BLaER1 (cell line): ENCODE data around the gene CLEC2D.
A peak's percentile ranks its signal among the peaks of the same experiment; 100 is the strongest.
"Not testable (repeated sequence)": the region's sequence is repeated elsewhere in the genome, so short reads cannot be mapped to it uniquely, and the experiment has no call there.

Source experiments
- H3K27ac ChIP-seq: shearing (Covaris generic); formaldehyde crosslinking; 2 replicates; pipeline ENCODE4 v1.8.1; 2022
- H3K27me3 ChIP-seq: shearing (Covaris generic); formaldehyde crosslinking; 2 replicates; pipeline ENCODE4 v1.8.1; 2022
- H3K36me3 ChIP-seq: shearing (Covaris generic); formaldehyde crosslinking; 2 replicates; pipeline ENCODE4 v1.8.1; 2022
- H3K4me1 ChIP-seq: shearing (Covaris generic); formaldehyde crosslinking; 2 replicates; pipeline ENCODE4 v1.8.1; 2022
- H3K4me2 ChIP-seq: shearing (Covaris generic); formaldehyde crosslinking; 2 replicates; pipeline ENCODE4 v1.8.1; 2022
- H3K4me3 ChIP-seq: shearing (Covaris generic); formaldehyde crosslinking; 2 replicates; pipeline ENCODE4 v1.8.1; 2022
- H3K9ac ChIP-seq: shearing (Covaris generic); formaldehyde crosslinking; 2 replicates; pipeline ENCODE4 v1.8.1; 2022
- H3K9me3 ChIP-seq: shearing (Covaris generic); formaldehyde crosslinking; 2 replicates; pipeline ENCODE4 v1.8.1; 2022
- H4K20me1 ChIP-seq: shearing (Covaris generic); formaldehyde crosslinking; 2 replicates; pipeline ENCODE4 v1.8.1; 2022
- Cebpa-rat ChIP-seq: shearing (Covaris generic); IDR thresholded peaks from 2 replicates; pipeline ENCODE4 v1.8.1; 2022

CLEC2D gene

GRCh38 chr12:9640024-9640423 is 29.5 kb upstream of the CLEC2D start:
- Histone ChIP-seq H3K9me3 (peaks cover 27% of the 10 kb centered on the region), H3K9ac (no peak overlapping the region), H3K27ac (no peak overlapping the region), H4K20me1 (no peaks in the 10 kb centered on the region), H3K27me3 (no peaks in the 10 kb centered on the region), H3K4me1 (peaks cover 21% of the 10 kb centered on the region), H3K4me3 (no peak overlapping the region), H3K36me3 (0 out of 2 replicates have a peak, but pooled peaks cover 4% of the 10 kb centered on the region), H3K4me2 (no peak overlapping the region)
- no peak for TF ChIP-seq Cebpa-rat

GRCh38 chr12:9642606-9643265 is 26.8 kb upstream of the CLEC2D start:
- no peak for TF ChIP-seq Cebpa-rat
- H3K27me3 ChIP-seq = no peaks in the 10 kb centered on the region
- H3K9me3 ChIP-seq = peaks cover 27% of the 10 kb centered on the region
- peaks cover 21% of the 10 kb centered on the region for H3K4me1 ChIP-seq
- 0 out of 2 replicates have a peak, but pooled peaks cover 4% of the 10 kb centered on the region for H3K36me3 ChIP-seq
- no peak overlapping the region for H3K27ac ChIP-seq
- H3K9ac ChIP-seq = no peak overlapping the region
- no peak overlapping the region for H3K4me2 ChIP-seq
- no peak overlapping the region for H3K4me3 ChIP-seq
- no peaks in the 10 kb centered on the region for H4K20me1 ChIP-seq

GRCh38 chr12:9643266-9643660 is 26.2 kb upstream of the CLEC2D start:
- Histone ChIP-seq H4K20me1 (no peaks in the 10 kb centered on the region), H3K4me2 (no peak overlapping the region), H3K4me1 (peaks cover 25% of the 10 kb centered on the region), H3K27me3 (no peaks in the 10 kb centered on the region), H3K27ac (no peak overlapping the region), H3K9me3 (peaks cover 27% of the 10 kb centered on the region), H3K36me3 (0 out of 2 replicates have a peak, but pooled peaks cover 4% of the 10 kb centered on the region), H3K4me3 (no peak overlapping the region), H3K9ac (no peak overlapping the region)
- no peak for TF ChIP-seq Cebpa-rat

DNA sequence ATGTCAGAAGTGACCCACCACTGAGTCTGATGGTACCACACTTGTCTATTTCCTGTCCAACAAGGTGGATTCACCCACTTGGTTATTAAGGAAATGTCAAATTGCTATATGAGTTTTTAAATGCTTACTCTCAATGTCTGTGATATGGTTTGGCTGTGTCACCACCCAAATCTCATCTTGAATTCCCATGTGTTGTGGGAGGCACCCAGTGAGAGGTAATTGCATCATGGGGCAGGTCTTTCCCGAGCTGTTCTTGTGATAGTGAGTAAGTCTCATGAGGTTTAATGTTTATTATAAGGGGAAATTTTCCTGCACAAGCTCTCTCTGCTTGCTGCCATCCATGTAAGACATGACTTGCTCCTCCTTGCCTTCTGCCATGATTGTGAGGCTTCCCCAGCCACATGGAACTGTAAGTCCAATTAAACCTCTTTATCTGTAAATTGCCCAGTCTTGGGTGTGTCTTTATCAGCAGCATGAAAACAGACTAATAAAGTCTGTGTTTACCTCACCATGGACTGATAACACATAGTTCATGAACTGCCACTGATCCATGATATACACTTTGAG is 24.4 kb upstream of the CLEC2D start:
- Histone ChIP-seq H3K9me3 (peaks cover 27% of the 10 kb centered on the region), H3K4me1 (peaks cover 35% of the 10 kb centered on the region)
- not testable (repeated sequence) for H3K27ac ChIP-seq, H4K20me1 ChIP-seq, H3K4me2 ChIP-seq, H3K36me3 ChIP-seq, H3K27me3 ChIP-seq, H3K9ac ChIP-seq, H3K4me3 ChIP-seq

- Histone ChIP-seq H4K20me1 (no peaks in the 10 kb centered on the region), H3K4me1 (peaks cover 54% of the 10 kb centered on the region), H3K9me3 (peaks cover 16% of the 10 kb centered on the region), H3K27me3 (no peaks in the 10 kb centered on the region), H3K4me3 (peak overlapping the region; percentile 68), H3K36me3 (no peaks in the 10 kb centered on the region), H3K4me2 (peak overlapping the region; percentile 98), H3K9ac (peak overlapping the region; percentile 76), H3K27ac (peak overlapping the region; percentile 90)
- no peak for TF ChIP-seq Cebpa-rat
These were observed 22.4 kb upstream of the CLEC2D start for GRCh38 chr12:9646794-9647781.

DNA sequence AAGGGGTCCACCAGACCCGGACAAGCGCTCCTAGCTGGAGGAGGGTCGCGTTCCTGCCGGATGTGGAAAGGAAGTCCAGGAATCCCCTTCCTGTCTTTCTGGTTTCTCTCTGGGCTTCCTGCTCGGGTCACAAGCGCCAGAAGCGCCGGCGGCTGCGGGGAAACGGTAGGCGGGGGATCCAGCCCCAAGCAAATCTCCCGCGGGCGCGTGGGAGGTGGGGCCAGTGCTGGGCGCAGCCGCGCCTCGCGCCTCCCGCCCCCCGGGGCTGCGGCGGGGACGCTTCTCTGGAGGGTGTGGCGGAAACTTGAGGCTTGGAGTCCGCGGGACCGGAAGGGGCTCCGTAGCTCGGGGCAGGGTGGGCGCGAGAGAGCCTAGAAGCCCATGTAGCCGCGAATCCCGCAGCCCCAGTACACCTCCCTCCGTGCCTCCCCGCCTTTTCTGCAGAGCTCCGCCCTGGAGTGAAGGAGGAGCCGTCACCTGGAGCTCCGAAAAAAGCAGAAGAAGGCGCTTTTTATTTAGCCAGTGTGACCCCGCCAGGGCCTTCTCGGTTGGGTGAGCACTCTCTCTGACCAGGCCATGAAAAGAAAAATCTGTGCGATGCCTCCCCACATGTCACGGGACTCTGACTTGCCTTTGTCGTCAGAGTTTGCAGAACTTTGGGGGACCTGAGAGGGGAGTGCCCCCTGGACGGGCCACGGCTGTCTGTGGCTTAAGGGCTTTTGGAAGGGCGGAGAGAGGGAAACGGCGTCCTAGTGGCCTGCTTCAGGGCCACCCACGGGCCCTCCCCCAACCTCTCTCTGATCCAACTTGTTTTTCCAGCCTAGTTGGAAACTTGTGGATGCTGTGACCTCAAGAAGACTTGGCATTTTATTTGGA is 21.4 kb upstream of the CLEC2D start:
- Histone ChIP-seq H3K9ac (peak overlapping the region; percentile 76), H3K4me3 (peak overlapping the region; percentile 68), H3K27ac (peak overlapping the region; percentile 90), H3K4me2 (peak overlapping the region; percentile 98), H3K36me3 (no peaks in the 10 kb centered on the region), H3K27me3 (no peaks in the 10 kb centered on the region), H3K4me1 (peaks cover 64% of the 10 kb centered on the region), H4K20me1 (no peaks in the 10 kb centered on the region), H3K9me3 (peaks cover 7% of the 10 kb centered on the region)
- TF ChIP-seq Cebpa-rat = no peak

DNA sequence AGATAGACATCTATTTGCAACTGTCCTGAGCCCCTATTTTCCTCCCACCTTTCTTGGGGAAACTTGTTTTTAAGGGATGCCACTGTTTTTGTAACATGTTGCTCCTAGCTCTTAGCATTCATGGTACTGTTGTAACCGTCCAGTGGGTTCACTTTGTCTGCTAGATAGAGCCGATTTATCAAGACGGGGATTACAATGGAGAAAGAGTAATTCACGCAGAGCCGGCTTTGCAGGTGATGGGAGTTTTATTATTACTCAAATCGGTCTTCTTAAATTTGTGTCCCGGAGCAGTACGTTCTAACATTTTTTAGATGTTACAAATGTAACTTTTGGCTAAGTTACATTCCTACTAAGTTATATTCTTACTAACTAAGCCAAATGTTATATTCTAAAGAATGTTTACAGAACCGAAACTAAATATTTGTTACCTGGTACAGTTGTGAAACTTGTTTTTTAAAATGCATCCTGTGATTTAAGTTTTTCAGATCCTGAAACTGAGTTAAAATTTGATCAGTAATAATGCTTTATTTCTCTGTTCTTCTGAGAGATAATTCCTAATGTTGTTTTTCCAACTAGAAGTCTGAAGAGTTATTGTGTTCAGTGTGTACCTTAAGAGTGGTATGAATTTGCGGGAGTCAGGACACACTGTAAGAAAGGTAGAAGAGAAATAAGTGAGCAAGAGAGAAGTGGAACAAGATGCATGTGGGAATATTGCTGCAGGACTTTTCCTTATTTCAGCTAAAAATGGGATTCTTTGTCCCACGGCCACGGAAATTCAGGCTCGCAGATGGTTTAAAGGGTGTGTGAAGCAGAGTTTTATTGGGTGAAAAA is 20.6 kb upstream of the CLEC2D start:
- H3K4me2 ChIP-seq = peak overlapping the region; percentile 98
- peaks cover 65% of the 10 kb centered on the region for H3K4me1 ChIP-seq
- H3K27ac ChIP-seq = peak overlapping the region; percentile 90
- no peaks in the 10 kb centered on the region for H3K36me3 ChIP-seq
- peak overlapping the region; percentile 68 for H3K4me3 ChIP-seq
- H4K20me1 ChIP-seq = no peaks in the 10 kb centered on the region
- peak overlapping the region; percentile 76 for H3K9ac ChIP-seq
- H3K27me3 ChIP-seq = no peaks in the 10 kb centered on the region
- peaks cover 10% of the 10 kb centered on the region for H3K9me3 ChIP-seq
- TF ChIP-seq Cebpa-rat = no peak

GRCh38 chr12:9649532-9649940 is 20.0 kb upstream of the CLEC2D start:
- no peaks in the 10 kb centered on the region for H3K27me3 ChIP-seq

More at GRCh38 chr12:9649532-9649940, 20.0 kb upstream of the CLEC2D start:
- no peaks in the 10 kb centered on the region for H4K20me1 ChIP-seq
- H3K9ac ChIP-seq = peak overlapping the region; percentile 76
- H3K9me3 ChIP-seq = peaks cover 16% of the 10 kb centered on the region
- H3K4me3 ChIP-seq = peak overlapping the region; percentile 68
- peaks cover 65% of the 10 kb centered on the region for H3K4me1 ChIP-seq
- H3K36me3 ChIP-seq = no peaks in the 10 kb centered on the region
- TF ChIP-seq Cebpa-rat = no peak
- peak overlapping the region; percentile 98 for H3K4me2 ChIP-seq
- H3K27ac ChIP-seq = peak overlapping the region; percentile 90
